HepG2 (cell line): Measurements from ENCODE around the gene SLC26A2. TPM values are rescaled to one million over a fixed set of nuclear protein-coding genes. Genes with fewer than 3 reads are reported as not detected.

Source experiments
- ATAC-seq: fragments of 200-7000 bp; cut with Tn5 transposase; 3 replicates; pipeline ENCODE4 v1.9.1; 2020; ENCODE audit warnings: mild to moderate bottlenecking, moderate library complexity
- BruUV-seq: library from RNA; stranded (reverse); fragments of 400-500 nt; replicated peaks from 2 replicates; lab custom pipeline; 2021; lab: Mats Ljungman, UMichigan
- CTCF ChIA-PET: fragments of 300-600 bp; formaldehyde crosslinking; extraction: SDS; loops from one replicate; lab custom pipeline; 2021; ENCODE audit warnings: low total read pairs, inconsistent platforms, low intra/inter-chr PET ratio; lab: Yijun Ruan, JAX
- POLR2A ChIA-PET: fragments of 350-600 bp; sonication (Branson Sonifier 250); formaldehyde crosslinking; loops from one replicate; lab custom pipeline; 2020; ENCODE audit warnings: antibody characterized with exemption, inconsistent platforms; lab: Yijun Ruan, JAX
- DNase-seq: peaks from one replicate; pipeline ENCODE4 v3.0.0-alpha.2; 2015; ENCODE audit warnings: low spot score
- FAIRE-seq: peaks from 3 replicates; lab custom pipeline; 2011; peaks lifted over from hg19 to GRCh38; lab: Jason Lieb, UNC
- H2AFZ ChIP-seq: one replicate; pipeline ENCODE4 v1.6.1; 2011; ENCODE audit warnings: low read length, inconsistent platforms
- H3K27ac ChIP-seq: fragments of 300-600 bp; 3 replicates; pipeline ENCODE4 v1.8.0; 2011; ENCODE audit warnings: mixed run types, mild to moderate bottlenecking, mixed read lengths, low read length, inconsistent platforms; ENCODE audit not compliant: insufficient read depth; ENCODE audit errors: extremely low read length
- H3K27me3 ChIP-seq, 2 experiments: fragments of 200-600 bp in 1 of 2; 2 replicates in 1 of 2; 3 replicates in 1 of 2; pipeline versions ENCODE4 v1.6.0 to v1.8.0; 2011; ENCODE audit warnings: low read length in 2 of 2, mild to moderate bottlenecking in 2 of 2, moderate library complexity in 2 of 2, inconsistent platforms in 1 of 2; ENCODE audit not compliant: insufficient read depth in 2 of 2, control insufficient read depth in 1 of 2
- H3K36me3 ChIP-seq, 2 experiments: fragments of 200-600 bp in 1 of 2; replicated peaks in 1 of 2; 2 replicates in 1 of 2; 3 replicates in 1 of 2; pipeline versions ENCODE4 v1.5.1 to v1.8.0; 2011; ENCODE audit warnings: low read length in 2 of 2, inconsistent platforms in 1 of 2; ENCODE audit not compliant: insufficient read depth in 2 of 2, control insufficient read depth in 1 of 2
- H3K4me1 ChIP-seq: 2 replicates; pipeline ENCODE4 v1.5.1; 2012; ENCODE audit warnings: low read length, inconsistent platforms; ENCODE audit not compliant: insufficient read depth
- H3K4me2 ChIP-seq: 2 replicates; pipeline ENCODE4 v1.6.0; 2011; ENCODE audit warnings: low read depth, low read length, inconsistent platforms
- H3K4me3 ChIP-seq, 3 experiments: fragments of 200-600 bp in 1 of 3; sonication (generic), shearing (Covaris generic) in 1 of 3; replicated peaks in 1 of 3; 2 replicates each; pipeline ENCODE4 v1.5.1; 2011 to 2016; ENCODE audit warnings: low read length in 3 of 3, inconsistent platforms in 2 of 3, low read depth in 2 of 3, mild to moderate bottlenecking in 2 of 3, control low read depth in 1 of 3, mixed read lengths in 1 of 3; ENCODE audit not compliant: insufficient read depth in 1 of 3
- H3K79me2 ChIP-seq: one replicate; pipeline ENCODE4 v1.6.1; 2011; ENCODE audit warnings: low read length, inconsistent platforms; ENCODE audit not compliant: insufficient read depth
- H3K9ac ChIP-seq: 2 replicates; pipeline ENCODE4 v1.6.0; 2011; ENCODE audit warnings: mild to moderate bottlenecking, low read depth, low read length, inconsistent platforms; ENCODE audit not compliant: insufficient read depth
- H3K9me3 ChIP-seq: 2 replicates; pipeline ENCODE4 v1.5.1; 2012; ENCODE audit warnings: mild to moderate bottlenecking, low read length
- H4K20me1 ChIP-seq: 2 replicates; pipeline ENCODE4 v1.6.0; 2011; ENCODE audit warnings: inconsistent platforms, mild to moderate bottlenecking, low read length, moderate library complexity; ENCODE audit not compliant: insufficient read depth
- GTF2F1 ChIP-seq: fragments of 150-350 bp; IDR thresholded peaks from 2 replicates; pipeline ENCODE4 v1.6.1; 2014; ENCODE audit warnings: low read length
- KAT2B ChIP-seq: fragments of 150-350 bp; IDR thresholded peaks from 2 replicates; pipeline ENCODE4 v1.6.1; 2014; ENCODE audit warnings: low read depth, low read length, borderline replicate concordance
- MAZ ChIP-seq, 2 experiments: sonication (generic) in 1 of 2; formaldehyde crosslinking in 1 of 2; IDR thresholded peaks; 2 replicates each; pipeline versions ENCODE4 v1.5.0 to v1.6.1; 2012 to 2020; ENCODE audit warnings: low read depth in 2 of 2, mild to moderate bottlenecking in 2 of 2, borderline replicate concordance in 1 of 2, improper control_type of control experiment in 1 of 2, low read length in 1 of 2, missing genetic modification reagents in 1 of 2, moderate library complexity in 1 of 2
- MEF2D ChIP-seq: sonication (generic); formaldehyde crosslinking; IDR thresholded peaks from 2 replicates; pipeline ENCODE4 v1.5.1; 2020; ENCODE audit warnings: mild to moderate bottlenecking, missing genetic modification reagents
- MXD3 ChIP-seq: IDR thresholded peaks from 2 replicates; pipeline ENCODE4 v1.6.1; 2016; ENCODE audit warnings: mild to moderate bottlenecking, missing biosample characterization, missing genetic modification reagents
- SOX13 ChIP-seq, 3 experiments: fragments of 450-650 bp in 1 of 3; sonication (generic) in 1 of 3; formaldehyde crosslinking in 1 of 3; IDR thresholded peaks in 2 of 3; conservative IDR thresholded peaks in 1 of 3; 2 replicates each; pipeline versions ENCODE4 v1.5.0 to v1.6.1; 2016 to 2020; ENCODE audit warnings: antibody characterized with exemption in 1 of 3, mild to moderate bottlenecking in 1 of 3, missing compliant biosample characterization in 1 of 3, missing genetic modification reagents in 1 of 3, moderate library complexity in 1 of 3
- SOX5 ChIP-seq: IDR thresholded peaks from 2 replicates; pipeline ENCODE4 v1.6.1; 2016; ENCODE audit warnings: borderline replicate concordance
- TSC22D2 ChIP-seq: sonication (generic); formaldehyde crosslinking; IDR thresholded peaks from 2 replicates; pipeline ENCODE4 v1.5.1; 2020; ENCODE audit warnings: missing genetic modification reagents, mild to moderate bottlenecking, borderline replicate concordance
- ZNF549 ChIP-seq: sonication (generic); formaldehyde crosslinking; IDR thresholded peaks from 2 replicates; pipeline ENCODE4 v1.5.0; 2020; ENCODE audit warnings: missing genetic modification reagents
- WGBS: methylation state at CpG from one replicate; pipeline ENCODE4 v1.1.6; 2017; ENCODE audit warnings: low lambda C conversion rate; 5-methylcytosine and 5-hydroxymethylcytosine counted together
- in situ Hi-C: cut with HindIII; loops from 2 replicates; pipeline ENCODE4 v1.10.0; 2017; ENCODE audit warnings: low pct_unique_long_range_greater_than_20kb; ENCODE audit not compliant: extremely low pct_ligation_motif_present
- intact Hi-C: fragments of 100-400 bp; cut with micrococcal nuclease; formaldehyde crosslinking; loops from one replicate; pipeline ENCODE4 v1.10.0; 2022; ENCODE audit not compliant: unreplicated experiment
- polyA plus RNA-seq, 8 experiments: library from polyadenylated mRNA; depleted of rRNA in 3 of 8; stranded (reverse) in 7 of 8; unstranded in 1 of 8; fragments of >200 nt; fragmentation: Illumina TruSeq in 4 of 8; extraction: Trizol in 4 of 8; gene quantifications; 2 replicates each; pipeline versions ENCODE4 v1.2.1 to v1.2.3, GENCODE V29; 2011 to 2016; ENCODE audit warnings: low read depth in 4 of 8, missing spikeins in 1 of 8, mixed read lengths in 1 of 8; ENCODE audit not compliant: insufficient read depth in 1 of 8
- total RNA-seq, 5 experiments: library from RNA; depleted of rRNA; stranded (reverse); fragments of >200 nt; fragmentation: Illumina TruSeq; extraction: Trizol; gene quantifications; 2 replicates each; pipeline ENCODE4 v1.2.3, GENCODE V29; 2016; ENCODE audit warnings: low read depth in 1 of 5

SLC26A2 gene
- total and polyA plus RNA-seq, 2 of the 13 experiments (the other 11 are each of a cell fraction or from before 2014, with no cell fraction given), result 2.2 to 7.9 TPM

- no TSS peak for BruUV-seq
- Histone ChIP-seq H3K79me2 (no peaks in the 10 kb centered on the region), H3K4me3 (no peak overlapping the region), H3K4me2 (no peak overlapping the region), H3K9me3 (no peaks in the 10 kb centered on the region), H3K9ac (no peak overlapping the region), H3K36me3 (peaks cover 28 to 71% of the 10 kb centered on the region in 2 experiments), H3K4me1 (peaks cover 50% of the 10 kb centered on the region), H3K27me3 (no peaks in the 10 kb centered on the region), H4K20me1 (no peaks in the 10 kb centered on the region), H2AFZ (no peak overlapping the region), H3K27ac (peak overlapping the region; percentile 28)
- 96% methylated on average over 1 of the region's 1 CpG for WGBS
- intact Hi-C loops, result loop anchor here (10.0 kb wide), 1 partner anchor 333 kb away; the partner anchor contains the start of gene TCOF1
- FAIRE-seq (no peak), DNase-seq (no peak), ATAC-seq (no peak)
- POLR2A ChIA-PET, result interaction anchor here (1.0 to 1.4 kb wide), 3 partner anchors 12 to 20 kb away, joined by 3 to 5 read pairs (median 4); no protein-coding TSS in a partner anchor
- TF ChIP-seq TSC22D2 (CRISPR knock-in tag) (no peak), KAT2B (no peak), SOX5 (CRISPR knock-in tag) (peak; percentile 76; the same call in 1 of the 2 replicates), ZNF549 (CRISPR knock-in tag) (no peak), SOX13 (IDR thresholded peaks at IDR 0.05) (no peak), SOX13 (CRISPR knock-in tag; conservative IDR thresholded peaks at IDR 0.05 in 1 of 2, IDR thresholded peaks at IDR 0.05 in 1 of 2) (peak in 1 of 2 experiments; percentile 85; a peak in 2 of 4 replicates), MEF2D (0 out of 2 replicates have a peak, but pooled peaks have one; percentile 59), MXD3 (no peak), MAZ (IDR thresholded peaks at IDR 0.05; ENCODE audit: borderline replicate concordance, low read depth, low read length) (no peak), MAZ (CRISPR knock-in tag; IDR thresholded peaks at IDR 0.05; ENCODE audit: low read depth) (no peak), GTF2F1 (no peak)
- in situ Hi-C loops, result no loop called here
- CTCF ChIA-PET, result no interaction called here
Observed at GRCh38 chr5:150022158-150022531, 61.6 kb downstream of the SLC26A2 start.
